HL-60/S4 (cell line): ENCODE data around the gene LRRC32.
"Not testable (repeated sequence)": the region's sequence is repeated elsewhere in the genome, so short reads cannot be mapped to it uniquely, and the experiment has no call there.

Experiments
- in situ Hi-C: fragments of 300-500 bp; cut with MboI; formaldehyde crosslinking; loops from 2 replicates; pipeline ENCODE4 v1.14.3; 2022; ENCODE audit warnings: low sequenced_read_pairs

LRRC32 gene

DNA sequence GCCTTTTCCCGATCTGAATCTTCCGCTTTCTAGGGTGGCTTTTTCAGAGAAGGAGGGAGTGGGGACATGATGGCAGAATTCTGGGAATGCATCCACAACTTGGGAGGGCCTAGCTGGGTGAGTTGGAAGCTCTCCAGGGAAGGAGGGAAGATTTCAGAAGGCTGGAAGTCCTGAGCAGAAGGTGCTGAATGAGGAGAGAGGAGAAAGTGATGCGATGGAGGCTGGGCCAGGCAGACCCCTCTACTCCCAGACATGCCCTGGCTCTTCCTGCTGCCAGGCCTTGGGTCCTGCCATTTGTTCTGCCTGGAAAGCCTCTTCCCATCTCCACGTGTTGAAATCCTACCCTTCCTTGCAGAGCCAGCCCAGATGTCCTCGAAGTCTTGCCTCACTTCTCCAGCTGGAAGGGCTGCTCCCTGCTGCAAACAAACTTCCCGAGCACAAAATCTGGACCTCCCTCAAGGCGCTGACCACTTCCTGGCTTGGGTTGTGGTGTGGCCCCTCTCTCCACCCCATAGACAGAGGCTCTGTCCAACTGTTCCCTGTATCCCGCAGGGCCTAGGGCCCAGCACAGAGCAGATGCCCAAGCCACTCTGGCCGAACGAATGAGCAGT lies 16.8 kb downstream of the LRRC32 start:
- in situ Hi-C loops: no loop called here

DNA sequence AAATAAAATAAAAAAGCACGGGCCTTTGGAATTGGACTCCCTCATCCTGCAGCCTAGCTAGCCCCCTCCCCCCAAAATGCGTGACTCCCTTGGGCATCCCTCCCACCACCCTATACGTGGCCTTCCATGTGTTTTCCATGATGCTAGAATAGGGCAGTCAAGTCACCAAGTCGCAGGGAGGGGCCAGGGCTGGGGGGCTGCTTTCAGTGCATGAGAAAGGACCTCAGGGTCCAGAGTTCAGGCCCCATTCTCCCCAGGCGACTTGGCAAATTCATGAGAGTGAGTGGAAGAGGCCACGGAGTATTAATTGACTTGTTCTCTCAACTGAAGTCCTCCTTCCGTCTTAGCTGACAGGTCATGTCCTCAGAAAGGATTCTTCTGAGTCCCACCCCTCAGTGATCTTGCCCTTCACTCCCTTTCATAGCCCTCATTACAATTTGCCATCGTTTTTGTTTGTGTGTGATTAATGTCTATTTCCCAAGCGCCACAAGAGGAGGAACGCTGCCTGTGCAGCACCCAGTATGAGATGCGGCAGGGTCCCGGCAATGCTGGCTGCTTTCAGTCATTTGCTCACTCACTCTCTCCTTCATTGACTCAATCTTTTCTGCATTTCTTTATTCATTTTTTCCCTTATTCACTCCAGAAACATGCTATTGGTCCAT lies 17.4 kb downstream of the LRRC32 start:
- in situ Hi-C loops: no loop called here

DNA sequence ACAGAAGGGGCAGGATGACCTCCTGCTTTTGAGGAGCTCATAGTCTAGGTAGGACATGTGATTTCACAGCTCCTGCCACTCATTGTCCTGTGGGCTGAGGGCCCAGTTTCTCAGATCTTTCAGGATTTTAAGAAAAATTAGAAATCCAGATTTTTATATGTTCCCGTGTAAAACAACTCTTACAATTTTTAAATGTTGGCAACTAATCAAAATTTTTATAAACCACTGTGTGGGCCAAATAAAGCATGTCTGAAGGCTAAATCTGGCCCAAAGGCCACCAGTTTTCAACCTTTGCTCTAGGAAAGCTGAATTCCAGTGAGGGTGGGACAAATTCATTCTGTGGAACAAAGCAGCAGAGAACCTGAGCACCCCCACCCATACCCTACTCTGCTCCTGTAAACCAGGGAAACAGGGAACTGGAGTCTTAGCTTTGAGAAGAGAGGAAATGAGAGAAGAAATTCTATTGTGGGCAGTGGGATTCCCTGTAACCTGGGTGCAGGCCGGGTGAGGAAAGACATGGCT lies 20.6 kb downstream of the LRRC32 start:
- in situ Hi-C loops: no loop called here

DNA sequence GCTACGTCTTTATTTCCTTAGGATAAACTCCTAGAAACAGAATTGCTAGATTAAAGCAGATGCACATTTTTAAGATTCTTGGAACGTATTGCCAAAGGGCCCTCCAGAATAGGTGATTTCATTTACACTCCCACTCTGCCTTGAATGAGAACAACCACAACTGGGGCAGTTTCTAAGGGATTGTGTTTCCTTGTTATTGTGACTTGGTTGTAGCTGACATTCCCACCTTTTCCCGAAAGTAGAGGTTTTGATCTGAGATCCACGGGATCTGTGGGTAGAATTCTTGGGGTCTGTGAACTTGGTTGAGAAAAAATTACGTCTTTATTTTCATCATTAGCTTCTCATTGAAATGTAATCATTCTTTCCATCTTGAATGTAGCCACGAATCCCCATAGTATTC lies 21.5 kb downstream of the LRRC32 start:
- in situ Hi-C loops: no loop called here

DNA sequence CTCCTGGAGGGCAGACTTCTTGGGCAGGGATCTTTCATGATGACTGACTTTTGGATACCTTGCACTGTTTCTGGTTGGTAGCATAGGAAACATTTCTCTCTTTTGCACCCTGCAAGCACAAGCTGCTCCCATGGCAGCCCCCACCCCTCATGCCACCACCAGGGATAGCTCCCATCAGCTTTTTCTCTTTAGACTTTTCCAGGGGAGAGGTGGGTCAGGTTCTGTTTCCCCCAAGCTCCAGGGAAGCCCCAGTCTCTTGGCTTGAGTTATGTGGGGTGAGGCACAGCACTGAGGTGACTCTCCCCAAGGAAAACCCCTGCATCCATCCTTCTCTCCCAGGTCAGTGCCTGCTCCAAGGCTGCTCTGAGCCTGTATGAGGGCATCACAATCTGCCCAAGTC lies 22.5 kb downstream of the LRRC32 start:
- in situ Hi-C loops: no loop called here

DNA sequence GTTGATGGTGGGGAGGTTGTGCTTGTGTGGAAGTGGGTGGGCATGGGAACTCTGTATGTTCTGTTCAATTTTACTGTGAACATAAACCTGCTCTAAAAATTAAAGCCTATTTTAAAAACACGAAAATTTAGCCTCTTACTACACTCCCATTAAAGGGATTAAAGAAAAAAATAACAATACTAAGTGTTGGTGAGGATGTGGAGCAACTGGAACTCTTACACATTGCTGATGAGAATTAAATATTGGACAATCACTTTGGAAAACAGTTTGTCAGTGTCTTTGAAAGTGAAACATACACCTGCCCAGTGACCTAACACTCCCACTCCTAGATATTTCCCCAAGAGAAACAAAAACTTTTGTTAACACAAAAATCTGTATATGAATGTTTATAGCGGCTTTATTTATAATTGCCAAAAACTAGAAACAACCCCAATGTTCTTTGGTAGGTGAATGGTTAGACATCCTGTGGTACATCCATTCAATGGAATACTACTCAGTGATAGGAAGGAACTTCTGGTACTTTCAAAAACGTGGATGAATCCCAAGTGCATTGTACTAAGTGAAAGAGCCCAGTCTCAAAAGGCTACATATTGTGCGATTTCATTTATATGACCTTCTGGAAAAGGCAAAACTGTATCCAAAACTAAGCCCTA lies 23.5 kb downstream of the LRRC32 start:
- in situ Hi-C loops: no loop called here

DNA sequence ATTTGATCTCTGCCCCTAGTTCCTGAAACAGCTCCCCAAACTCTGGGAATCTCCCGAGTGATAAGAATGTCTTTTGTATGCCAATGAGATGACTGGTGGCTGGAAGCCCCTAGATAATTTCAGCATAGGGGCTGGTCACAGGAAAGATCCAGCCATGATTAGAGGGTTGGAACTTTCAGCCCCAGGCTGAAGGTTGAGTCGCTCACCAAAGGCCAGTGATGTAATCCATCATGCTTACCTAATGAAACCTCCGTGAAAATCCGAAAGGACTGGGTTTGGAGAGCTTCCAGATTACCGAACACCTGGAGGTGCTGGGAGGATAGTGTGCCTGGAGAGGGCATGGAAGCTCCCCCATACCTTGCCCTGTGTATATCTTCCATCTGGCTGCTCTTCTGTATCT lies 26.0 kb downstream of the LRRC32 start:
- in situ Hi-C loops: no loop called here

DNA sequence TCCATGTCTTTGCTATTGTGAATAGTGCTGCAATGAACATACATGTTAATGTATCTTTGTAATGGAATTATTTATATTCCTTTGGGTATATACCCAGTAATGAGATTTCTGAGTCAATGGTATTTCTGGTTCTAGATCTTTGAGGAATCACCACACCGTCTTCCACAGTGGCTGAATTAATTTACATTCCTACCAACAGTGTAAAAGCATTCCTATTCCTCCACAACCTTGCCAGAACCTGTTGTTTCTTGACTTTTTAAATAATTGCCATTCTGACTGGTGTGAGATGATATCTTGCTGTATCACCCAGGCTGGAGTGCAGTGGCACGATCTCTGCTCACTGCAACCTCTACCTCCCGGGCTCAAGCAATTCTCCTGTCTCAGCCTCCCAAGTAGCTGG lies 26.8 kb downstream of the LRRC32 start:
- in situ Hi-C loops: not testable (repeated sequence)

DNA sequence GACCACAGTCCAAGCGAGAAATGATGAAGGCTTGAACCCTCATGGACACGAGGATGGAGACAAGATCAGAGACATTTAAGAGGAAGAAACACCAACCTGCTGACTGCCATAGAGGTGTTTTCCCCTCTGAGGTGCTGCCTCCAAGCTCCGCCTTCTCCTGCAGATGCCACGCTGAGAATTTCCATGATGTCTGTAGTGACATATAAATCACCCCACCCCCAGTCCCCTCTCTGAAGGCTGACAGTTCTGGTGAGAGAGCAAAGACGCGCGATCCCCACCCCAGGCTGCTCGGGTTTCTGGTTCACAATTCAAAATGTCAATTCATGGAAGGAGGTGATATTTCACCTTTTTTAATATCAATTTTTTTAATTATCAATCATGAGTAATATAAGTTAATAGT lies 28.2 kb downstream of the LRRC32 start:
- in situ Hi-C loops: no loop called here

DNA sequence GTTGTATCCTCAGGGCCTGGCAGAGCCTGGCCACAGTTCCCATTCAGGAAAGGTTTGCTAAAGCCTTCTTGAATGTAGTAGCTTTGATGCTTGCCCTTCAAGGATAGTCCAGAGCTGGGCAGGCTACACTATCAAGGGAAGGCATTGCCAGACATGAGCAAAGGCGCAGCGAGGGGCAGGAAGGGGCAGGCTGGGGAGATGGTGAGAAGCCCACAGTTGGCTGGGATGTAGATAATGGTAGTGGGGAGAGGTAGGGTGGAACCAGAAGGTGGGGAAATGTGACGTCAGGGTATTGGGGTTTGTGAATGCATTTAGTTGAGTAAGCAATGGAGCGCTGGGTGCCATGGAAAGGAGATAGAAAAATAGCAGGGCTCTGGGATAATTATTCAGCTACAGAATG lies 28.6 kb downstream of the LRRC32 start:
- in situ Hi-C loops: no loop called here

DNA sequence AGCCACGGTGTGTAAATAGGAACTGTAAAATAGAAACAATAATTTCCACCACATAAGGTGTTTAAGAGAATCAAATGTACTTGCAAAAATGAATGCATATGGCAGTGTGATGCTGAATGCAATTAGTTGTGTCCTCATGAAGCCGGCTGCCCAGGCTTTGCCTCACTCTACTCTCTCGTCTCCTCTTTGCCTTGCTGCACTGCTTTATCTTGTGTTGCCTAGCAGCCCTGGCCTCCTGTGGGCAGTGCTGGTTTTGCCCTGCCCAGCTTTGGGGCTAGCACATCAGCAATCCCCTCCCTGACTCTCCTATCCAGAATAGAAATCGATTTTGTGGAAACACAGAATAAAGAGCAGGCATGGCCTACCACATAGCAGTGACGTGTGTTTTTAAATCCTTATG lies 30.0 kb downstream of the LRRC32 start:
- in situ Hi-C loops: no loop called here

DNA sequence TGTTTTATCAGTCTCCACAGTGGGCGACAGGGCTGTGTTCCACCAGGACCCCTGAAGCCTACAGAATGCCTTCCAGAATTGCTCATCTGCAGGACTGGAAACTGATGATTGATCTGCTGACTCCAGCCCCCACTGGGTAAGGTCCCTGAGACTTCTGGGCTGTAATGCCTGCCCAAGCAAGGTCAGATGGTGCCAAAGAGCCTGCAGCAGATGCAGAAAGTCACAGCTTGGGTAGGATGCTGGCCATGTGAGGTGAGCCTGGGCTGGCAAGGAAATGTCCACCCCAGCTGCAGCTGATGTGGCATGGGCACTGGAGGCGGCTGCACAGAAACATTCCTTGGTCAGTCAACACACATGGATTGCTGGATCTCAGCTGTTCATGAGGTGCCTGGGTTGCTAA lies 30.9 kb downstream of the LRRC32 start:
- in situ Hi-C loops: no loop called here

DNA sequence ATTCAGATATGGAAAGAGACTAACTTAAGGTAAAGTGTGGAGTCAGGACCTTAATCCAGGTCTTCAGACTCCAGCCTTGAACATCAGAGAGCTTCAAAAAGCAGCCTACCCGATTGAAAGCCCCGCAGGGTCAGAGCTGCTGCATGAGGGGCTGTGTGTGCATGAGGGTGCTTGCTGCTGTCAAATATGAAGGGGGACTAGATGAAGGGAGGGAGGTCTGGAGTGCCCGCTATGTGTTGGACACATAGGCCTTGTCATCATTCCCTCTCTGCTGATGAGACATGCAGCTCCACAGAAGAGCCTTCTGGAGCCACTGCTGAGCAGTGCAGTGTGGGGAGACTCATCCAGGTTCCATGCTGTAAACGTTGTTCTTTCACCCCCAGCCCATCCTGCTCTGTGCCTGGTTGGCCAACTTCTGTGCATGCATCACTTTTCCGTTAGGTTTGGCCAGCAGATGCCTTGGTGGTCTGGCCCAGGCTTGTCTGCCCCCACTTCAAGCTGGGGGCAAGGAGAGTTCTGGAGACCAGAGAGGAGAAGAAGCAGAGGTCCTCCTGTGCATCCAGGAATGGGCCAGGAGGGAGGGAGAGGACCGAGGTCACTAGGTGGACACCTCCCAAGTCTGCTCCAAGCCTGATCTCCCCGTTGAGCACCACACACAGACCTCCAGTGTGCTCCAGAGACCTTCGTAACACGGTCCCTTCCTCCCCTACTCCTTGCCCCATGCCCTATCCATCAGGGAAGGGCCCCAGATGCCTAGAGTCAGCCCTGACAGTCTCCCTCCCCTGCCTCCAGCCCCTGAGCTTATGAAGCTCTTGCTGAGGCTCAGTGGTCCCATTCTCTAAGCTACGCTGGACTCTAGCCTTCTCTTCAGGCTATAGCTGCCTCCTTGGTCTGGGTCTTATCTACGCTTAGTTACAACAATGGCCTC lies 32.0 kb downstream of the LRRC32 start:
- in situ Hi-C loops: no loop called here

DNA sequence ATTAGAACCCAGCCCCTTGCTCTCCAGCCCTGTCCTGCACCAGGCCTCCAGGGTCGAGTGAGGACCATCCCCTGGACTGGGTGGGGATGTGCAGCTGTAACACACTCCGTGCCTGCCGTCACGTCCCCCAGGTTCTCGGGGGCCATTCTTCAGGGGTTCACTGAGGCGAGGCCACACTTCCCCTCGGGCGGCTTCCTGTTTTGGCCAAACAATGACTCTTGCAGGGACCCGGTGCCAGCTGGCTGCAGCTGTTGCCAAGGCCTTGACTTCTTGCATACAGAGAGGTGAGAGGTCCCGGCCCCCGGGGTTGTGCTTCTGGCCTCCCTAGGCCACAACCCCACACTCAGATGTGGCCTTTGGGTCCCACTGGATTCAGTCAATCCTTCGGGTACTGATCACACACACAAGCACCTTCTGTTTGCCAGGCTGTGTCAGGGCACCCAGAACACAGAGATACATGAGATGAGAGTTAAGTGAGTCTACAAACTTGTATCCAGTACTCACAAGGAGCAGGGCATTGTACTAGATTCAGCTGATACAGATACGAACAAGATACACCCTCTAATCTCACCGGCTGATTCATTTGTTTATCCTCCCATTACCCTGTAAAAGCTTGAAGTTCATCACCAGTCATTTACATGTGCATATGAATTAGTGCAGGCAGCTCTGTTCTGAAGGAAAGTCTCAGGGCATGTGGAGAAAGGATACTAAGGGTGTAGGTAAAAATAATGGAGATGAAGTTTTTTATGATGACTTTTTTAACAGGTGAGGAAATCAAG lies 32.9 kb downstream of the LRRC32 start:
- in situ Hi-C loops: no loop called here

DNA sequence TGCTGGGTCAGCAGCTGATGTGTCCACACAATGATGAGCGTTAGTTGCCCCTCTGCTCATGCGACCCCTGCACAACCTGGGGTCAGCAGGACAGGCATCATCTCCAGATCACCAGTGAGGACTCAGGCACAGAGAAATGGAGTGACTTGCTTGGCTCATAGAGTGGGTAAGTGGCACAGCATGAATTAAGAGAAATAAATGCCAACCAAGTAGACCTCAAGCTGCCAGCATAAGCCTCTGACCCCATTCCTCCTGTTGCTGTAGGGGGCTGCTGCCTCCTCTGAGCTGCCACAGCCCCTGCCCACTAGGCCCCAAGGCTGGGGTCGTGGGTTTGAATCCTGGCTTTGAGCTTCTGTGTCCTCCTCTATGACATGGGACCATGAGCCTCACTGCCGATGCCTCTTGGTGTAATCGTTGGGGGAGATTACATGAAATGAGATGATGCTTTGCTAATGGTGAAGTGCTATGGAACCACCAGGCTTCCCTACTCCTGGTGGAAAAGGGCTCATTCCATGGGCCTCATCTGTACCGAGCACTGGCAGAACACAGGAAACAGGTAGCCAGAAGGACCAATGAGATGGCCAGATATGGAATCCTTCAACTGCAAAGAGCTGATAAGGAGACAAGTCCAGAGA lies 33.6 kb downstream of the LRRC32 start:
- in situ Hi-C loops: no loop called here

DNA sequence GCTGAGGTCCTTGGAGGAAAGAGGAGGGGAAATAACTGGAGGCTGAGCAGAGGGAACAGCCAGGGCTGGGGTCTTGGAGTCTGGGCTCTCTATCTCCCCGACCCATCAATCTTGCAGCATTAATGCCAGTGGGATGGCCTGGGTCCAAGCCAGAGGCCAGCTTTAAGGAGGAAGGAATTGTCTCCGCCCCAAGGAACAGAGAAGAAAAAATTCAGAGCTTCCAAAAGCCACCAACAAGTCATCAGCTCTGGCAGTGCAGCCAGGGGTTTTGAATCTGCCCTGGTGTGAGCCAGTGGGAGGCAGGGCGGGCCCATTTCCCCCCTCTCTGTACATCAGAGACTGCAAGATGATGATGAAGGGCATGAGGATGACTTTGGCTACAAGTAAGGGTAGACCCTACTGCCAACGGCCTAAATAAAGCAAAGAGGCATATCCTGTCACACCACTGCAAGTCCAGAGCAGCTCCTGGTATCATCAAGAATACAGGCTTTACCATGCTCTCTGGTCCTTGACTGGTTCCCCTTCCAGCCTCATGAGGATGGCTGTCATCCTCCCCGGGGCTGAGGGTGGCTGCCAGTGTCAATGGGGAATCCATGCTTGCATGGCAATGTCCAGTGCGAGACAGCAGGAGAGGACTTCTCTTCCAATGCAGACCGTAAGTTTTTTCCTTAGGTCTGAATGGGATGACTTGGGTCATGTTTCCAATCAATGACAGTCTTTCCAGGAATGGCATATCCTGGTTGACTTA lies 34.4 kb downstream of the LRRC32 start:
- in situ Hi-C loops: no loop called here

DNA sequence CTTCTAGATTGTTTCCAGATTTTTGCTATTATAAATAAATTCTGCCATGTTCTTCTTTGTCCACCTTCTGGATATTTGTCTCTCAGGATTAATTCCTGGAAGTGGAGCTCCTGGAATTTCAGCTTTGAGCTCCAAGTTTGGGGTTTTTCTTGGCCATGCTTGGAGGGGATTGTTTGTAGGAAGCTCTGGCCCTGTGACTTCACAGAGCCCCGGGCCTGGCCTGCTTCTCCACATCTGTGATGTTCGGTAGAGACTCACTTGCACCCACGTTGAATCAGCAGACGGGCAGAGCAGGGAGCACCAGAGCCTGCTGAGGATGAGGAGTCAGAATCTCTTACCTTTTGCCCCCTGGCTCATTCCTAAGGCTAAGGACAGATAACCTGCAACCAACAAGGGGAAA lies 35.7 kb downstream of the LRRC32 start:
- in situ Hi-C loops: no loop called here

DNA sequence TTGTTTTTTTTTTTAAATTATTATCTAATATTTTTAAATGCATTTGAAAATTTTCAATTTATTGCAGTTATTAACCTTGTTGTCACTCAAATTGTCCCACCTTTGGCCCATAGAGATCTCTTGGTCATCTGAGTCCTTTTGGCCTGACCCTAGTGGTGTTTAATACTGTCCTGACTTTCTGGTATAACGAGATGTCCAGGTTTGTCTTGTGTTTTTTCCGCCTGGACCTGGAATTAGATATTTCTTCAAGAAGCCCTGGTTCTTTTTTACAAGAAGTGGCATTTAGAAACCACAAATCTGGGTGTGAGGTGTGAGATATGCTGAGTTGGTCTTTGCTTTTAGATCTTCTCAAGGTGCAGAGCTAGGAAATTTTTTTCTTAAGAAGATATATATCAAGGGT lies 38.1 kb downstream of the LRRC32 start:
- in situ Hi-C loops: no loop called here

DNA sequence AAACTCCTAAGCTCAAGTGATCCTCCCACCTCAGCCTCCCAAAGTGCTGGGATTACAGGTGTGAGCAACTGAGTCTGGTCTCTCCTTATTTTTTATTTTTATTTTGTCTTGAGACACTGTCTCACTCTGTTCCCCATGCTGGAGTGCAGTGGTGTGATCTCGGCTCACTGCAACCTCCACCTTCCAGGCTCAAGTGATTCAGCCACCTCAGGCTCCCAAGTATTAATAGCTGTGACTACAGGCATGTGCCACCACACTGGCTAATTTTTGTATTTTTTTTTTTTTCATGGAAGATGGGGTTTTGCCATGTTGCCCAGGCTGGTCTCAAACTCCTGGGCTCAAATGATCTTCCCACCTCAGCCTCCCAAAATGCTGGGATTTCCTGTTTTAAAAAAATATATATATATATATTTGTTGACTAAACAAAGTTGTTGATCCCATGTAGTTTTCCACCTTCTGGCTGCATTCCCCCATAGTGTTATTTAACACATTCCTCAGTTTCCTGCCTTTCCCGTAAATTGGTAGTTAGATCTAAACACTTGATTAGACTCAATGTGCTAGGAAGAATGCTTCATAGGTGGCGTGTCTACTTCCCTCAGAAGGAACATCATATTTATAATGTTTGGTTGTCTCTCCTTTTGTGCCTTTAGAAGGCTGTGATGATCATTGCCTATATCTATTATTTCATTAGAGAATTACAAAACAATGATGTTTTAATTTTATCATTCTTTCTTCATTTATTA lies 38.8 kb downstream of the LRRC32 start:
- in situ Hi-C loops: no loop called here
